Measurements from ENCODE around the gene TERT.
"Not testable (repeated sequence)": the region's sequence is repeated elsewhere in the genome, so short reads cannot be mapped to it uniquely, and the experiment has no call there.

Gene TERT

GRCh38 chr5:1231354-1231905, 63.4 kb downstream of the TERT start:
- no peak for DNase-seq

DNA sequence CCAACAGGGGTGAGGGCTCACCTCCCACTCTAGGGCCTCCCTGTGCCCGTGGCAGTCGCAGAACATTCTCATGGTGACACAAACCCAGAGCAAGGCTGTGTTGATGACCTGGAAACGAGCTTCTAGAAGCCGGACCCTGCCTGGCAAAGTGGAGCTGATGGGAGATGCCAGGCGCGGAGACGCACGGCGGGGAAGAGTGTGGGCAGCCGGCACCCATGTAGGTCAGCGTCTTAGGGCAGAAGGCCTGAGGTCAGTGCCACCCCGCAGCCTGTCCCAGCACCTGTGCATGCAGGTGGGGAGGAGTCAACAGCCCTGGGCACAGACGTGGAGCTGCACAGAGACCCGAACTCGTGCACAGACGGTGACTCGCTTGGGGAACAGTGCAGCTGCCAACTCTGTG, 64.3 kb downstream of the TERT start:
- DNase-seq = no peak

DNA sequence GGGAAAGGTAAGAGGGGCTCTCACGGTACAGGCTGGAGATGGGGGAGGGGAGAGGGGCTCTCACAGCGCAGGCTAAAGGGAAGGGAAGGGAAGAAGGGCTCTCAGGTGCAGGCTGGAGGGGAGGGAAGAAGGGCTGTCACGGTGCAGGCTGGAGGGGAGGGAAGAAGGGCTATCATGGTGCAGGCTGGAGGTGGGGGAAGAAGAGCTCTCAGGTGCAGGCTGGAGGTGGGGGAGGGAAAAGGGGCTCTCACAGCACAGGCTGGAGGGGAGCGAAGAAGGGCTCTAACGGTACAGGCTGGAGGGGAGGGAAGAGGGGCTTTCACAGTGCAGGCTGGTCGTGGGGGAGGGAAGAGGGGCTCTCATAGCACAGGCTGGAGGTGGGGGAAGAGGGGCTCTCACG, 65.0 kb downstream of the TERT start:
- no peak for DNase-seq

DNA sequence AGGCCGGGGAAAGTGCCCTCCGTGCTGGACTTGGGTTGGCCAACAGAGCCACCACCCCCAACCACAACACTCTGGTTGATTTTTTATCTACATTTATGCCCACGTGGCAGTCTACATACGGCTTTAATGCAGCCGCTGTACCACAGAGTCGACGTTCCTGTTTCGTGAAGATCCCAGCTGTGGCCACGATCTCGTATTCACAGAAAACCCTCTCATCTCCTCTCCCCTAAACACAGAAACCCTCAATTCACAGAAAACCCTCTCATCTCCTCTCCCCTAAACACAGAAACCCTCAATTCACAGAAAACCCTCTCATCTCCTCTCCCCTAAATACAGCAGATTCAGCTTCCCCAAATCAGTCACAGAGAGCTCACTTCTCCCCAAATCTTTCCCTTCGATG, 65.8 kb downstream of the TERT start:
- DNase-seq = not testable (repeated sequence)

- DNase-seq = no peak
Measured at GRCh38 chr5:1228120-1228519, 66.7 kb downstream of the TERT start.

DNA sequence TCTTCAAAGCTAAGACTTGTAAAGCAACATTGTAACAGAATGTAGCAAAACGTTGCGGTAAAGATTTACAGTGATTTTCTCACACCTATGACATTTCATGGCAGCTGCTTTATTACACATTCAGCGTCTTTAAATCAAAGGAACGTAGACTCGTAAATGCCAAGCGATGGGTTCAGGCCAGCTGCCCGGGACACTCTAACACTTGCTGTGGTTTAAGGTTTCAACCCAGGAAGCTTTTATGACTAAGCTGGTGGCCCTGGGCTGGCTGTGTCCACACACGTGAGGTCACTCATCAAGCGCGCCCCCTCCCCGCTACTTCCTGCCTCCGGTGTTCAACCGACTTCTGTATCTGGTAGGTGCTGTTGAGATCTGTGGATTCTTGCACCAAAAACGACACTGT, 67.2 kb downstream of the TERT start:
- no peak for DNase-seq

DNA sequence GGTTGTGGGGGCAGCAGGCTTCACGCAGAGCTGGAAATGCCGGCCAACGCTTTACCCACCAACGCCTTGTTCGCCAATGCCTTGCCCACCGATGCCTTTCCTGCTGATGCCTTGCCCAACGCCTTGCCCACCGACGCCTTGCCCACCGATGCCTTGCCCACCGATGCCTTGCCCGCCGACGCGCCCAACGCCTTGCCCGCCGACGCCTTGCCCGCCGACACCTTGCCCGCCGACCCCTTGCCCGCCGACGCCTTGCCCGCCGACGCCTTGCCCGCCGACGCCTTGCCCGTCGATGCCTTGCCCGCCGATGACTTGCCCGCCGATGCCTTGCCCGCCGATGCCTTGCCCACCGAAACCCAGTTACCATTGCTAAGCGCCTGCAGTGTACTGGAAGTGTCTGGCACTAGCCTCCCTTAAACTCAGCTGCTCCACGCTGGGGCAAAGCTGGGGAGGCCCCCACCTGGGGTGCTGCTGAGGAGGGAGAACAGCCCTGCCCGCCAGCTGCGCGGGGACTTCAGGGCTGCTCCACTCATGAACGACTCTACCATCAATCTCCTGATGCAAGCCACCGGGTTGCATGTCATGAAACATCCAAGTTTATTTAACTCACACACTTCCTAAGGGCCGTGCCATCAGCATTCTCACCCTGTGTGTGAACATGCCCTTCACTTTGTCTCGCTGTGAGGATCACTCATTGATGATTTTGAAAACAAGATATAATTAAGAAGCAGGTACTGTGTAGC, 67.9 kb downstream of the TERT start:
- DNase-seq = no peak

DNA sequence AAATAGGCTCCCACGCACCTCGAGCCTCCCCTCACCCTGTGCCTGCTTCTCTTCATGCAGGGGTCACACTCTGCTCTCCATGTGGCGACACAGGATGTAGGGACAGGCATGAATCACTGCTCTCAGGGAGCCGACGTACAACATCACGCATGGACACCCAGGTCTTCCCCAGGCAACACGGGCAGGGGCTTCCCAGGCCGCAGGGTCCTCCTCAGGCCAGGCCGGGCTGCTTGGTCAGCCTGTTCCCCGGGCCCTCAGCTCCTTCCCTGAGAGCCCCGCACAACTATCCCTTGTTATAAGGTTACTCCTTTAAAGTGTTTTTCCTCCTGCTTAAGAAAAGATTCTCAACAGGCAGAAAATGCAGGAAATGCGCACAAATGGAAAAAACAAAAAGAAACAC, 68.6 kb downstream of the TERT start:
- no peak for DNase-seq

DNA sequence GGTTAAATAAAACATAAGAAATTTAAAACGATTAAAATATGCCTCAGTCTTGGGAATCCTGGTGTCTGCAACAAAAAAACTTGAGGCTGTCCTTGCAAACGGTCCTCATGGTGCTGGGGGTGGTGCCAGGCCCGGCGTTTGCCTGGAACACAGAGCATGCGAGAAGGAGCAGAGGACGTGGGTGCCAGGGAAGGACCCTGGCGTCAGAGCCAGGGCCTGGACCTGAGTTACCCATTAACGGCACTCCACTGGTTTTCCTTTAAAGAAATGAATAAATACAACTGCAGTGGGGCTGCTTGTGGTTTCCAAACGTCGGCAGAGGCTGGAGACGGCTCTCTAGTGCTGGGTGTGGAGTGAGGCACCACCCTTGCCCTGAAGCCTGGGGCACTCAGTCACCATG, 69.8 kb downstream of the TERT start, which contains the start of gene SLC6A18:
SLC6A18 (plus strand) TSS at position 301 of the 400 bp plus-strand sequence; CDS start at position 398, 97 bp downstream.
- DNase-seq = no peak

GRCh38 chr5:1224631-1225030, 70.2 kb downstream of the TERT start:
- no peak for DNase-seq

DNA sequence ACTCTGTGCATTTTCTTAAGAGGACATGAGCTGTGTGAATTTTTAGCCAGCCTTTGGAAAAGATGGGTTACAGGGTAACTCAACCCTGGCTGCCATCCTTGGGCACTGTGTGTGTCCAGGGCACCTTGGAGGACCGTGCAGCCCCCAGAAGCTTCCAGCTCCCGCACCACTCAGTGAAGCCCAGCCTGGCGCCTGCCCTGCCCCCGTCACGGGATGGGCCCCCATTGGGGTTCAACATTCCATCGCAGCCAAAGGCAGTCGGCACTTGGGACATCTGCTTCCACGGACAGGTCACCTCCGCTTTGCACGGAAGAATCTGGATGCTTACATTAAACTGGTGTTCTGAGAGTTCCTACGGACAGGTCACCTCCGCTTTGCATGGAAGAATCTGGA, 71.6 kb downstream of the TERT start:
- DNase-seq = no peak

DNA sequence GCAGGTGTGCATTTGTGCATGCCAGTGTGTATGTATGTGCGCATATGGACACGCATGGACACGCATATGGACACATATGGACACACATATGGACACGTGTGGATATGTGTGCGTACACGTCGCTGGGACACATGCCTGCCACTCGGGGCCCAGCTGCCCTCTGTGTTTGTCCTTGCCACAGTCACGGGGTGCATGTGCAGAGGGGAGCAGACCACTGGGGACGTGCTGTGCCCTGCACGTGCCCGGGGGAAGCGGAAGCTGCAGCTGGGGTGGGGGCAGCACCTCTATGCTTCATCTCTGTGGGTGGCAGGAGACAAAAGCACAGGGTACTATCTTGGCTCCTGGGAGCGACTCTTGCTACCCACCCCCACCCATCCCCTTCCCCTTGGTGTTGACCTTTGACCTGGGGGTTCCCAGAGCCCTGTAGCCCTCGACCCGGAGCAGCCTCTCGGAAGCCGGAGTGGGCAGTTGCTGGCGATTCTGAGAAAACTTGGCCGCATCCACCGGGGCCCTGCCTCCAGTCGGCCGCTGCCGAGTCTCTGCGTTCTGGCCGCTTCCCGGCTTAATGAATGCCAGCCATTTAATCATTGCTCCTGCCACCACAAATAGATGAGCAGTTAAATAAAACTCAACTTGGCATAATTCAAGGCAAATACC, 72.1 kb downstream of the TERT start:
- DNase-seq = no peak

DNA sequence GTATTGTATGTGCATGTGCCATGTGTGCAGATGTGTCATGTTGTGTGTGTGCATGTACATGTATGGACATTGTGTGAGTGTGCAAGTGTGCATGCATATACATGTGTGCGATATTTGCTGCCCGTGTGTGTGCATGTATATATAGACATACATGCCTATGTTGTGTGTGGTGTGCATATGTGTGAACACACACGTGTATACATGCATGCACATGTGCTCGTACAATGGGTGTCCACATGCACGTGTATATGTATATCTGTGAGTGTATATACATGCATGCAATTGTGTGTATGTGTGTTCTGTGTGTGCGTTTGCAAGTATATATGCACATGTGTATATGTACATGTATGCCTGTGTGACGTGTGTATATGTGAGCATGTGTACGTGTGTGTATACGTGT, 72.7 kb downstream of the TERT start:
- DNase-seq = no peak

DNA sequence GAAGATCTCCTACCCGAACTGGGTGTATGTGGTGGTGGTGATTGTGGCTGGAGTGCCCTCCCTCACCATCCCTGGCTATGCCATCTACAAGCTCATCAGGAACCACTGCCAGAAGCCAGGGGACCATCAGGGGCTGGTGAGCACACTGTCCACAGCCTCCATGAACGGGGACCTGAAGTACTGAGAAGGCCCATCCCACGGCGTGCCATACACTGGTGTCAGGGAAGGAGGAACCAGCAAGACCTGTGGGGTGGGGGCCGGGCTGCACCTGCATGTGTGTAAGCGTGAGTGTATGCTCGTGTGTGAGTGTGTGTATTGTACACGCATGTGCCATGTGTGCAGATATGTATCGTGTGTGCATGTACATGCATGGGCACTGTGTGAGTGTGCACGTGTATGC, 73.1 kb downstream of the TERT start:
- DNase-seq = no peak

DNA sequence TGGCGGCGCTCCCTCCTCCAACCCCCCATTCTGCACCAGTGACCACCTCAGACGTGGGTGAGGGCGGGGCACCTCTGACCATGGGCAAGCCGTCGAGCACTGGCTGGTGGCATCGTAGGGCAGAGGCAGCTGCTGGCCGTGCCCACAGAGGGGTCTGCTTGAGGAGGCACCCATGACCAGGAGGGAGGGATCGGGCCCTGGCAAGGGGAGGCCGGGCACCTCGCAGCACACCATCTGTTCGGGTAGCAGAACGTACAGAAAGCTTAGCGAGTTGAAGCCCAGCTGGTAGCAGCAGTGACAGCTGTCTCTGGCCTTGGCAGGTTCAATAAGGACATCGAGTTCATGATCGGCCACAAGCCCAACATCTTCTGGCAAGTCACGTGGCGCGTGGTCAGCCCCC, 74.0 kb downstream of the TERT start:
- DNase-seq = no peak

- DNase-seq = no peak
Measured at GRCh38 chr5:1220351-1220750, 74.5 kb downstream of the TERT start.

DNA sequence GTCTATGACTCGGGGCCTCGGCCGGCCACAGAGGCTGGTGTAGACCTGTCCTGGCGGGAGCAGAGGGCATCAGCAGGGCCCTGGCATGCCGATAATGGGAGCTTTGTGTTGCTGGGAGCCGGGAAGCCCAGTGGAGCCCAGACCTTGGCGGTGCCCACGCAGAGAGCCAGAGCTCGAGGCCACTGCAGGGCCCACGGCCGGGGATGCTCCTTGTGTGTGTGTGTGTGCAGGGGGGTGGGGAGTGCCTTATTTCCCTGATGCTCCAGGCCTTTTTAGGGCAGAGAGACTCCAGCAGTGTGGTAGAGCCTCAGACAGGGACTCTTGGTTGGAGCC, 75.1 kb downstream of the TERT start:
- DNase-seq = no peak

GRCh38 chr5:1219098-1219767, 75.6 kb downstream of the TERT start:
- no peak for DNase-seq

- DNase-seq = no peak
Measured at GRCh38 chr5:1218351-1219080, 76.4 kb downstream of the TERT start.

DNA sequence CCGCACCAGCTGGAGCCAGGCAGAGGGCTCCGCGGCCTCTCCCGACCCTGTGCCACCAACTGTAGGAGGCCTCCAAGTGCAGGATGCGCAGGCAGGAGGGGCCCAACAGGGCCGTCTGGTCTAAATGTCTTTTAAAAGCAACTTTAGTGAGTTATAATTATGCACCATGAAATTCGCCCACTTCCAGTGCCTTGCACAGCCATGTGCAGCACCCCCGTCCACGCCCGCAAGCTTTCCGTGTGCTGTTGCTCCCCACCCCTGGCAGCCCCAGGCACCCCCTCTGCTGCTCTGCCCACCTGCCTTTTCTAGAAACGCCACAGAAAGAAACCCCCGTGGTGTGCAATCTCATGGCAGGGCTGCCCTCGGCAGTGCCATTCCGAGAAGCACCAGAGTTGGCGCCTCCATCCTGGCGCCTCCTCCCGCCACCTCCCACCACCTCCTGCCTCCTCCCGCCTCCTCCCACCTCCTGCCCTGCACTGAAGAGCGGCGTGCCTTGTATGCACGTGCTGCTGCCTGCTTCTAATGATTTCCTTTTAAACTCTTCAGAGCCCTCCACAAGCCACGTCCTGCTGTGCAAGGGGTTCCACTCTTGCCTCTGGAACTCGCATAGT, 77.2 kb downstream of the TERT start:
- DNase-seq = no peak

- DNase-seq = no peak
Measured at GRCh38 chr5:1216918-1217295, 78.0 kb downstream of the TERT start.

- no peak for DNase-seq
Measured at GRCh38 chr5:1216211-1216917, 78.5 kb downstream of the TERT start.

Measured in activated CD4-positive, CD25-positive, alpha-beta regulatory T cell treated with anti-CD3 and anti-CD28 coated beads, Interleukin-2, amount 50 U/mL, for 72 hours (primary cell).